Measurements from ENCODE around the gene KCTD4.

The KCTD4 gene

DNA sequence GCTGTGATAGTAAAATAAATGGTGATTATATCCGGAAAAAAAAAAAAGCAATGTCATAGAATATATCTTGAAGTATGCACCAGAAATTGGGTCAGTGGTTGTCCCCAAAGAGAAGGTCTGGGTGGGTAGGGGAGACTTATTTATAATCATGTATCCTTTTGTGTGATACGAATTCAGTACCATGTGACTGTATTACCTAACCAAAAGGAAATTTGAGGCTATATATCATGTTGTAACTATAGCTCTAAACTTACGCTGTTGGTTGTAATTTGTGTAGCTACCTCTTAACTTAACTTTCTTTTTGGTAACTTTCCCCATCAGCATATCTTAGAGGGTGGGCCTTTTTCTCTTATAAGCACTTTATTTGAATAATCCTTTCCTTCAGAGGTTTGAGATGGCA is 25.2 kb upstream of the KCTD4 start:
- TF ChIP-seq, protein P1, sequence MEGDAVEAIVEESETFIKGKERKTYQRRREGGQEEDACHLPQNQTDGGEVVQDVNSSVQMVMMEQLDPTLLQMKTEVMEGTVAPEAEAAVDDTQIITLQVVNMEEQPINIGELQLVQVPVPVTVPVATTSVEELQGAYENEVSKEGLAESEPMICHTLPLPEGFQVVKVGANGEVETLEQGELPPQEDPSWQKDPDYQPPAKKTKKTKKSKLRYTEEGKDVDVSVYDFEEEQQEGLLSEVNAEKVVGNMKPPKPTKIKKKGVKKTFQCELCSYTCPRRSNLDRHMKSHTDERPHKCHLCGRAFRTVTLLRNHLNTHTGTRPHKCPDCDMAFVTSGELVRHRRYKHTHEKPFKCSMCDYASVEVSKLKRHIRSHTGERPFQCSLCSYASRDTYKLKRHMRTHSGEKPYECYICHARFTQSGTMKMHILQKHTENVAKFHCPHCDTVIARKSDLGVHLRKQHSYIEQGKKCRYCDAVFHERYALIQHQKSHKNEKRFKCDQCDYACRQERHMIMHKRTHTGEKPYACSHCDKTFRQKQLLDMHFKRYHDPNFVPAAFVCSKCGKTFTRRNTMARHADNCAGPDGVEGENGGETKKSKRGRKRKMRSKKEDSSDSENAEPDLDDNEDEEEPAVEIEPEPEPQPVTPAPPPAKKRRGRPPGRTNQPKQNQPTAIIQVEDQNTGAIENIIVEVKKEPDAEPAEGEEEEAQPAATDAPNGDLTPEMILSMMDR (IDR thresholded peaks at IDR 0.05; ENCODE audit: low read depth, low read length): no peak
- no peak overlapping the region for H3K4me3 ChIP-seq (replicated peaks in 1 of 2; ENCODE audit: low read depth in 2 of 2, low read length in 2 of 2)

GRCh38 chr13:45225370-45225769 is 24.5 kb upstream of the KCTD4 start:
- no peak for DNase-seq (ENCODE audit: low read depth in 2 of 2)
- H3K4me3 ChIP-seq (replicated peaks in 1 of 2; ENCODE audit: low read depth in 2 of 2, low read length in 2 of 2): no peak overlapping the region
- TF ChIP-seq, protein P1 (IDR thresholded peaks at IDR 0.05; ENCODE audit: low read depth, low read length): no peak

More for the DNA sequence above, 25.2 kb upstream of the KCTD4 start:
- no peak for DNase-seq (ENCODE audit: low read depth in 2 of 2)

DNA sequence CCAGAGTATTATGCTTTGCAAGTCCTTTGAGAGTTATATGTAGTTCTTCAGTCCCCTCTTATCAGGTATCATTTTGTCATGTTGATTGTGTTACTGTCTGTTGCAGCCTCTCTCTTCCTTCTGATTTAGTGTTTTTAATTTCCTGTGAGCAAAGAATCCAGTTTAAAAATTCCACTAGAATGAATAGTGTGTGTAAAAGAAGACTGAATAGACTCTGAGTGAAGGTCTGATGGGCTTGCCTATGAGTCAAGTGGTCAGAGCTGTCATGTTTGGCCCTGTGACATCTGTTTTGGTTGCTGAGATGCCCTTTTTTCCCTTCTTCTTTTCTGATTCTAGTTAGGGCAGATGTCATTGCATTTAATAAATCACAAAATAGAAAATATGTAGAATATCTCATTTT is 23.3 kb upstream of the KCTD4 start:
- H3K4me3 ChIP-seq (replicated peaks in 1 of 2; ENCODE audit: low read depth in 2 of 2, low read length in 2 of 2): no peak overlapping the region
- DNase-seq (ENCODE audit: low read depth in 2 of 2): no peak
- TF ChIP-seq, protein P1 (IDR thresholded peaks at IDR 0.05; ENCODE audit: low read depth, low read length): no peak

GRCh38 chr13:45222919-45223318 is 22.1 kb upstream of the KCTD4 start:
- TF ChIP-seq, protein P1 (IDR thresholded peaks at IDR 0.05; ENCODE audit: low read depth, low read length): no peak

GRCh38 chr13:45222516-45222915 is 21.7 kb upstream of the KCTD4 start:
- no peak overlapping the region for H3K4me3 ChIP-seq (replicated peaks in 1 of 2; ENCODE audit: low read depth in 2 of 2, low read length in 2 of 2)
- DNase-seq (ENCODE audit: low read depth in 2 of 2): no peak
- TF ChIP-seq, protein P1 (IDR thresholded peaks at IDR 0.05; ENCODE audit: low read depth, low read length): no peak

More at GRCh38 chr13:45222919-45223318, 22.1 kb upstream of the KCTD4 start:
- no peak overlapping the region for H3K4me3 ChIP-seq (replicated peaks in 1 of 2; ENCODE audit: low read depth in 2 of 2, low read length in 2 of 2)
- DNase-seq (ENCODE audit: low read depth in 2 of 2): no peak

DNA sequence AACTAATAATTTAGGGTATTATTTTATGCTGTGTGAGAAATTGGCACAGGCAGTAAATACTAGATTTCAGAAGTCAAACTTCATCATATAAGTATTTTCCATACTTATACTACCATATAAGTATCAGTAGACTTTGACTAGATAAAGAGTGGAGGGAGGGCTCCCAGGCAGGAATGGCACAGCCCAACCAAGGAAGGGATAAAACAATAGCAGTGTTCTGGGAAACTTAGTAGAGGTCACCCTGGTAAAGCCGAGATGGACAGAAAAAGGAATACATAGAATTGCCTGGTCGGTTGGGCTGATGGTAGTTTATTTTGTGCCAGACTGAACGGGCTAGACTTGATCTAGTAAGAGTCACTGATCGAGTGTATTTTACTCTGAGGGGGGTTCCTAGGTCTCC is 19.6 kb upstream of the KCTD4 start:
- no peak for DNase-seq (ENCODE audit: low read depth in 2 of 2)
- H3K4me3 ChIP-seq (replicated peaks in 1 of 2; ENCODE audit: low read depth in 2 of 2, low read length in 2 of 2): no peak overlapping the region
- TF ChIP-seq, protein P1 (IDR thresholded peaks at IDR 0.05; ENCODE audit: low read depth, low read length): no peak

DNA sequence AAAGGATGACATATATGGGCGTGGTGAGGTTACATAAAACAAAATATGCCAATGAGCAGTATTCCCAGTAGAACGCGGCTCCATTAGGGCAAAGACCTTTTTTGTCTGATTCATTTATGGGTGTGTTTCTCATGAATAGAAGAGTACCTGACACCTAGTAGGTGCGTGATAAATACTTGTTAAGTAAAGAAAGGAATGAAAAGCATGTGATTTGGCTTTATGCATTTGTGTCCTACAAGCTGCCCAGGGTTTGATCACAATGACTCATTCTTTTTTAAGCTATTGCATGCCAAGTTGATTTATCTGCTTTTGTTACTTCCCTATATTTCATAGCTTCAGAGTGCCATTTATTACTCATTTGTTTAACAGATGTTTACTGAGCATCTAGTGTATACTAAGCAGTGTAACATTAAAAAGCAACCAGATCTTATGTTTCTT is 19.1 kb upstream of the KCTD4 start:
- H3K4me3 ChIP-seq (replicated peaks in 1 of 2; ENCODE audit: low read depth in 2 of 2, low read length in 2 of 2): no peak overlapping the region
- TF ChIP-seq, protein P1 (IDR thresholded peaks at IDR 0.05; ENCODE audit: low read depth, low read length): no peak
- peak; percentile 54 to 87 for DNase-seq (ENCODE audit: low read depth in 2 of 2)
